Measurements from ENCODE around the gene MLLT10.

MLLT10 gene

GRCh38 chr10:21533467-21534279 is at the start of gene MLLT10:
TSS of gene MLLT10 (plus strand) at chr10:21534232. CDS start at chr10:21534645, 413 bp downstream.
- FAIRE-seq (peak; percentile 96), DNase-seq (ENCODE audit: extremely low spot score, insufficient read length, low read depth) (peak; percentile 86)

GRCh38 chr10:21487416-21488180 is 46.4 kb upstream of the MLLT10 start:
- no peak for DNase-seq (ENCODE audit: extremely low spot score, insufficient read length, low read depth)
- FAIRE-seq = no peak

DNA sequence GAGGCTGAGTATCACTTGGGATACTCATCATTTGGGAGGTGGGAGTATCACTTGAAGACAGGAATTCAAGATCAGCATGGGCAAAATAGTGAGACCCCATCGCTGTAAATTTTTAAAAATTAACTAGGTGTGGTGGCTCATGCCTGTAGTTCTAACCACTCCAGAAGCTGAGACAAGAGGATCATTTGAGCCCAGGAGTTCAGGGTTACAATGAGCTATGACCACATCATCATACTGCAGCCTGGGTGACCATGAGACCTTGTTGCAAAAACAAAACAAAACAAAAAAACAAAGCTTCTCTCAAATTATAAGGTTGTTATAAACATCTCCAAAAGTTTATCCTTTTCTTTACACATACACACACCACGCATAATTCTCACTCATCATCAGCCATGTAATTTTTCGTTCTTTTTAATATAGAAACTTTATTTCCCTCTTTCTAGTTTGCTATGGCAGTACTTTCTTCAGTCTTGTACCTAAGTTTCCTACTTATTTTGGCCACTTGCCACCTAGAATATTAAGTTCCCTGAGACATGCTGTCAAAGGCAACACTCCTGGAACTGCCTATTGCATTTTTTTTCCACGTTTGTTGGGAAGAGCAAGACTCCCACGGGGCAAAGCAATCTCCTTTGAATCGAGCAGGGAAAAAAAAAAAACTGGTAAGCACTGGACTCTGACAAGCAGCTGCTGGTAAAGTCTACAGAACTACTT is 45.6 kb upstream of the MLLT10 start:
- FAIRE-seq (no peak), DNase-seq (ENCODE audit: extremely low spot score, insufficient read length, low read depth) (no peak)

DNA sequence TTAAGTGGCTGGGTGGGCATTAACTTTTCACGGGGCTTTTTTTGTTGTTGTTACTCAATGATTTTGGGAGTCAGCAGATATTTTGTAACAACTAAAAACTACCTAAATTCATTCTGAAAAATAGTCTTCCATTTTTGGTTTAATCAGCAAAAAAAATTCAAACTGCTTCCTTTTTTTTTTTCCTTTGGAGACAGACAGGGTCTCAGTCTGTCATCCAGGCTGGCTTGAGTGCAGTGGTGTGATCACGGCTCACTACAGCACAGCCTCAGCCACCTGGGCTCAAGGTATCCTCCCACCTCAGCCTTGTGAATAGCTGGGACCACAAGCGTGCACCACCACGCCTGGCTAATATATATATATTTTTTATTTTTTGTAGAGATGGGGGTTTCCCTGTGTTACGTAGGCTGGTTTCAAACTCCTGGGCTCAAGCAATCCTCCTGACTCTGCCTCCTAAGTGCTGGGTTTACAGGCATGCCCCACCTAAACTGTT is 45.0 kb upstream of the MLLT10 start:
- FAIRE-seq = no peak
- DNase-seq (ENCODE audit: extremely low spot score, insufficient read length, low read depth) = no peak

GRCh38 chr10:21490028-21490710 is 43.9 kb upstream of the MLLT10 start:
- FAIRE-seq (no peak), DNase-seq (ENCODE audit: extremely low spot score, insufficient read length, low read depth) (no peak)

DNA sequence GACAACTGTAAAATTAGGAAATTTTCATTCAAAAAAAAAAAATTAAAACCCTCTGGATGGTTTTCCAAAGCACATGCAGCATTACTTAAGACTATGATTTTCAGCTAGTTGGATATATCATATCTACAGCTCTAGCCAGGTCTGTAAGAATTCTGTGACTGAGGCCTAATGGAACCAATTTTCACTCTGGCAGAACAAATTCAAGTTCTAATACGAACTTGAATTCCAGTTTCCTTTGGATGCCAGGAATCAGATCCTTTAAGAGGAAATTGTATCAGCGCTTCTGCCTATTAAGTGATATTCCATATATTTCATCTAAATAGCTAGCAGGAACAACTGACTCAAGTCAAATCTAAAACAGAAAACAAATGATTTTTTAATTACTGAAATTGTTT is 43.3 kb upstream of the MLLT10 start:
- DNase-seq (ENCODE audit: extremely low spot score, insufficient read length, low read depth) (no peak), FAIRE-seq (no peak)

GRCh38 chr10:21492421-21492820 is 41.6 kb upstream of the MLLT10 start:
- FAIRE-seq = no peak
- no peak for DNase-seq (ENCODE audit: extremely low spot score, insufficient read length, low read depth)

DNA sequence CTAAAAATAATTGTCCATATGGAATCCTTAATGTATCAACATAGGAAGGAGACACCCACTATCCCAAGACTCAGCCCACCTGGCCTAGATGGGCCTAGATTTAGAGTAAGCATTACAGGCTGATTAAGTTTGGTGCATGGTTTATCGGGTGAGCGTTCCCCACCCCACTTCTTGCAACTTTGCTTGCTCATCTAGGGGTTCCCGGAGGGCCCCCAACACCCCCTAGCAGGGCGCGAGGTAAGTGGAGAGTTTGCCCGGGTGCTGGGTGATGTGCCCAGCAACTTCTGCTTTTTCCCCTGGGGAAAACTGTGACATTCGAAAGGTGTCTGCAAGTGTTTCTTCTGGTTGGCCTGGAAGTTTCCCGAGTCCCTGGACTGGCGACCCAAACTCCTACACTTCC is 40.2 kb upstream of the MLLT10 start:
- no peak for DNase-seq (ENCODE audit: extremely low spot score, insufficient read length, low read depth)
- no peak for FAIRE-seq

GRCh38 chr10:21494191-21495001 is 39.6 kb upstream of the MLLT10 start:
- FAIRE-seq (no peak), DNase-seq (ENCODE audit: extremely low spot score, insufficient read length, low read depth) (no peak)

- FAIRE-seq (no peak), DNase-seq (ENCODE audit: extremely low spot score, insufficient read length, low read depth) (no peak)
These were observed 38.9 kb upstream of the MLLT10 start for GRCh38 chr10:21495002-21495751.

DNA sequence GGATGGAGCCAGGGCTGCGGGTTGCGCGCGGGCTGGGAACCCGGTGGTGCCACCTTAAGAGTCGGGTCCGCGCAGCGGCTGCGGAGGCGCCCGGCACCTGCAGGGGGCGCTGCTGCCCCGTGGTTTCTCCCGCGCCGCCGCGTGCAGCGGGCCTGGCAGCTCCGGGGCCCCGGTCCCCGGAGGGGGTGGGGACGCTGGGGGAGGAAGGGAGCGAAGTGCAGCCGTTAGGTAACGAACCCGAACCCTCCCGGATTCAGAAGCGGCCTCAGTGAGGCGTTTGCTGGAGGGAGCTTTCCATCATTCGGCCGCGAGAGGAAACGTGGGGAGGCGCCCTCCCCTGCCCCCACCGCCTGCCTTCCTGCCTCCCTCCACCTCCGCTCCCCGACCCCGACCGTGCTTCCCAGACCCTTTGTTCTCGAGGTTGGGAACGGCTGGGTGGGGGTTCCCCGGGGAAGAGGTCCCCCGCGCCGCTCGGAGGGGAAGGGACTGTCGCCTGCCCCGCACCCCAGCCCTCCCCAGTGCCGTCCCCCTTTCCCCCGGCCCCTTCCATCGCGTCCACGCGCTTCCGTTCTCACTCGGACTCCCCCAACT is 38.2 kb upstream of the MLLT10 start:
- DNase-seq (ENCODE audit: extremely low spot score, insufficient read length, low read depth) (peak; percentile 89), FAIRE-seq (peak; percentile 92)

DNA sequence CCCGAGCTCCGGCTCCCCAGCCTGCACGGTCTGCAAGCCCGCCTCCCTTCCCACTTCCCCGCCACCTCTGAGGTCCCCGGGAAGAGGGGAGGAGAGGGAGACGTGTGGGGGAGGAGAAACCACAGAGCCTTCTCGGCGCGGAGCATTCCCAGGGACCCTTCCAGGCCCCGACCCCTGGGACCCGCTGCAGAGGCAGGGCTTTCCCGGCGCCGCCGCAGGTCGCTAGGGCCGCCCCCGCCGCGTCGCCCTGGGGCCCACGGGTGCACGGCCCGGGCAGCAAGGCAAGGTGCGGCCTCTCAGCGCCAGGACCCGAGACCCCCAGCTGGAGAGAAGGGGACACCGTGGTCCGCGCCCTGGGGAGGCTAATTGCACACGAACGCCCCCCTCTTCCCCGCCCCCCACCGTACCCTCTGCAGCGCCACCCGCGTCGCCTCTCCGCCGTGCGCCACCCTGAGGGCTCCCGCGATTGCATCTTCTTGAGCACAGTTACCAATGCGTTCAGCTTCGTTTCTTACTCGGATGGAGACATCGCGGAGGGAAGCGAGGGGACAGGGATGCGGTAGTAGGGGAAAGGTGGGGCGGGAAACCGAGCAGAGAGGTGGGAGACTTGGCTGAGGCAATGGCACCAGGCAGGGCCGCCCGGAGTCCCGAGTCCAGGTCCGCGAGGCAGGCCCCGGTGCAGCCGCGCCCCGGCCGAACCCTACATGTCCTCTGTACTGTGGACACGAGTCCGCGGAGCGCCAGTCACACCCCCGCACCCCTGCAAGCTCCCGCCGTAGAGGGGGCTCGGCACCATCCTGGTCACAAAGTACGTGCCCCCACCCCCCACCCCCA is 37.5 kb upstream of the MLLT10 start:
- peak; percentile 82 for FAIRE-seq
- DNase-seq (ENCODE audit: extremely low spot score, insufficient read length, low read depth) = no peak

GRCh38 chr10:21497177-21497807 is 36.7 kb upstream of the MLLT10 start:
- DNase-seq (ENCODE audit: extremely low spot score, insufficient read length, low read depth) (no peak), FAIRE-seq (no peak)

- FAIRE-seq (no peak), DNase-seq (ENCODE audit: extremely low spot score, insufficient read length, low read depth) (no peak)
These were observed 35.7 kb upstream of the MLLT10 start for GRCh38 chr10:21498377-21498776.

DNA sequence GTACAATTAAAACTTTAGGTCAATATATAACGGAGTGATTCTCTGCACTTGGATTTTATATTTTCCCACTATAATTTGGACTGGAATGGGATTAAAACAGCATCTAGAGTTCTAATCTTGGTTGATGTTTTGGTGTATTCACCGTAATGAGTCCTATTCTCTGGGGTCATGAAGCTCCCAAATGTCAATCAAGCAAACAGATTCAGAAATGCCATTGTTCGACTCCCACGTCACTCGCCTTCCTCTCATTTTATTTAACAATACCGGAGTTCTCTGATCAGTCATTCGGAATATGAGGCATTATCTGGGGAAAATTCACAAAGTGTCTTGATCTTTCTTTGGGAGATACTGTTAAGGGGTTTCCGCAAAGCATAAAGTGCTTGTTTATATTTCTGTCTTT is 35.0 kb upstream of the MLLT10 start:
- no peak for FAIRE-seq
- no peak for DNase-seq (ENCODE audit: extremely low spot score, insufficient read length, low read depth)

GRCh38 chr10:21499701-21500577 is 34.1 kb upstream of the MLLT10 start:
- DNase-seq (ENCODE audit: extremely low spot score, insufficient read length, low read depth) (no peak), FAIRE-seq (no peak)
